Sigmoid colon (tissue), 4 donors: Measurements from ENCODE around the gene HOXB9.

ENCODE experiments used
- EP300 ChIP-seq, 4 donors: sonication (generic); formaldehyde crosslinking; IDR thresholded peaks; one replicate each; pipeline ENCODE4 v1.6.1; 2017; ENCODE audit warnings: antibody characterized with exemption in 4 of 4
- POLR2A ChIP-seq, 2 donors: fragments of 450-650 bp; IDR thresholded peaks; one replicate each; pipeline ENCODE4 v1.6.1; 2016; ENCODE audit warnings: antibody characterized with exemption in 2 of 2, mild to moderate bottlenecking in 2 of 2, moderate library complexity in 2 of 2
- POLR2AphosphoS5 ChIP-seq, 4 donors: sonication (generic); formaldehyde crosslinking; IDR thresholded peaks; one replicate each; pipeline ENCODE4 v1.6.1; 2017; ENCODE audit warnings: antibody characterized with exemption in 4 of 4
- TF ChIP-seq, protein P1 (sequence below), 4 experiments: fragments of 450-650 bp in 3 of 4; fragments of 200-600 bp in 1 of 4; IDR thresholded peaks; one replicate each; pipeline ENCODE4 v1.5.1; 2016 to 2019; ENCODE audit warnings: antibody characterized with exemption in 4 of 4, mild to moderate bottlenecking in 3 of 4, moderate library complexity in 2 of 4

DNA sequence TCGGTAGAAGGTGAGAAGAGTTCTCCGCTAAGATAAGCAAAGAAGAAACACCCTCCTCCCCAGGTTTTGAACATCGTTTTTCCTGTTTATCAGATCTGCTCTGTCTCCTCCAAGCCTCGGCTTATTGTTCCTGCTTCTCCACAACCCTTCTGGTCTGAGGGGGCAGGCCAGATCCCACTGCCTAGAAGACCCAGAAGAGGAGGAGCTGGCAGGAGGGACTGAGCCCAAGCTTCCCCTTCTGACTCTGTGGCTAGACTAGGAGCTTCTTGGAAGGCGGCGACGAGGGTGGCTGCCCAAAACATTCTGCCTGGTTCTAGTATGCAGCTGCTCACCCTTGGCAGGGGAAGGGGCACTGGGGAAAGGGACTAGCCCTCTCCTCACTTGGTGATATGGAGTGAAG is 27.4 kb downstream of the HOXB9 start:
- TF ChIP-seq, protein P1, sequence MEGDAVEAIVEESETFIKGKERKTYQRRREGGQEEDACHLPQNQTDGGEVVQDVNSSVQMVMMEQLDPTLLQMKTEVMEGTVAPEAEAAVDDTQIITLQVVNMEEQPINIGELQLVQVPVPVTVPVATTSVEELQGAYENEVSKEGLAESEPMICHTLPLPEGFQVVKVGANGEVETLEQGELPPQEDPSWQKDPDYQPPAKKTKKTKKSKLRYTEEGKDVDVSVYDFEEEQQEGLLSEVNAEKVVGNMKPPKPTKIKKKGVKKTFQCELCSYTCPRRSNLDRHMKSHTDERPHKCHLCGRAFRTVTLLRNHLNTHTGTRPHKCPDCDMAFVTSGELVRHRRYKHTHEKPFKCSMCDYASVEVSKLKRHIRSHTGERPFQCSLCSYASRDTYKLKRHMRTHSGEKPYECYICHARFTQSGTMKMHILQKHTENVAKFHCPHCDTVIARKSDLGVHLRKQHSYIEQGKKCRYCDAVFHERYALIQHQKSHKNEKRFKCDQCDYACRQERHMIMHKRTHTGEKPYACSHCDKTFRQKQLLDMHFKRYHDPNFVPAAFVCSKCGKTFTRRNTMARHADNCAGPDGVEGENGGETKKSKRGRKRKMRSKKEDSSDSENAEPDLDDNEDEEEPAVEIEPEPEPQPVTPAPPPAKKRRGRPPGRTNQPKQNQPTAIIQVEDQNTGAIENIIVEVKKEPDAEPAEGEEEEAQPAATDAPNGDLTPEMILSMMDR (IDR thresholded peaks at IDR 0.05): no peak
- no peak for TF ChIP-seq POLR2AphosphoS5 (IDR thresholded peaks at IDR 0.05)
- no peak for TF ChIP-seq POLR2A (IDR thresholded peaks at IDR 0.05)
- TF ChIP-seq EP300 (IDR thresholded peaks at IDR 0.05): no peak
